NB4 (cell line): Measurements from ENCODE around the gene STH.

Experiments
- CTCF ChIP-seq: IDR thresholded peaks from one replicate; pipeline ENCODE4 v1.5.1; 2012; ENCODE audit warnings: low read depth, low read length
- MAX ChIP-seq: IDR thresholded peaks from 2 replicates; pipeline ENCODE4 v1.6.1; 2011; ENCODE audit warnings: low read depth, low read length

DNA sequence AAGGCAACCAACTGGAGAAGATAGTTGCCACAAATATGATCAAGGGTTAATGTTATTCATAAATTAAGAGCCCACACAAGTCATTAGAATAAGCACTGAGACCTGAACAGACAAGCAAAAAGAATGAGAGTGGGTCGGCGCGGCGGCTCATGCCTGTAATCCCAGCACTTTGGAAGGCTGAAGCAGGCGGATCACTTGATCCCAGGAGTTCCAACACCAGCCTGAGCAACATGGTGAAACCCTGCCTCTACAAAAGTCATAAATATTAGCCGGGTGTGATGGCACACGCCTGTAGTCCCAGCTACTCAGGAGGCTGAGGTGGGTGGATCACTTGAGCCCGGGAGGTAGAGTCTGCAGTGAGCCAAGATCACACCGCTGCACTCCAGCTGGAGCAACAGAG is 40.7 kb upstream of the STH start:
- no peak for TF ChIP-seq MAX
- TF ChIP-seq CTCF, result no peak
